Fibroblast of lung (primary cell): ENCODE measurements around the gene RXRA.

Source experiments
- CTCF ChIP-seq, 2 donors: IDR thresholded peaks in 1 of 2; conservative IDR thresholded peaks in 1 of 2; 1 replicate in 1 of 2; 2 replicates in 1 of 2; pipeline ENCODE4 v1.5.1; 2011 to 2012; ENCODE audit warnings: low read length in 2 of 2, control low read depth in 1 of 2, inconsistent platforms in 1 of 2, low read depth in 1 of 2, mild to moderate bottlenecking in 1 of 2
- EZH2 ChIP-seq: IDR thresholded peaks from 2 replicates; pipeline ENCODE4 v1.5.1; 2012; ENCODE audit warnings: low read length, control low read depth, mild to moderate bottlenecking; ENCODE audit errors: missing control alignments

DNA sequence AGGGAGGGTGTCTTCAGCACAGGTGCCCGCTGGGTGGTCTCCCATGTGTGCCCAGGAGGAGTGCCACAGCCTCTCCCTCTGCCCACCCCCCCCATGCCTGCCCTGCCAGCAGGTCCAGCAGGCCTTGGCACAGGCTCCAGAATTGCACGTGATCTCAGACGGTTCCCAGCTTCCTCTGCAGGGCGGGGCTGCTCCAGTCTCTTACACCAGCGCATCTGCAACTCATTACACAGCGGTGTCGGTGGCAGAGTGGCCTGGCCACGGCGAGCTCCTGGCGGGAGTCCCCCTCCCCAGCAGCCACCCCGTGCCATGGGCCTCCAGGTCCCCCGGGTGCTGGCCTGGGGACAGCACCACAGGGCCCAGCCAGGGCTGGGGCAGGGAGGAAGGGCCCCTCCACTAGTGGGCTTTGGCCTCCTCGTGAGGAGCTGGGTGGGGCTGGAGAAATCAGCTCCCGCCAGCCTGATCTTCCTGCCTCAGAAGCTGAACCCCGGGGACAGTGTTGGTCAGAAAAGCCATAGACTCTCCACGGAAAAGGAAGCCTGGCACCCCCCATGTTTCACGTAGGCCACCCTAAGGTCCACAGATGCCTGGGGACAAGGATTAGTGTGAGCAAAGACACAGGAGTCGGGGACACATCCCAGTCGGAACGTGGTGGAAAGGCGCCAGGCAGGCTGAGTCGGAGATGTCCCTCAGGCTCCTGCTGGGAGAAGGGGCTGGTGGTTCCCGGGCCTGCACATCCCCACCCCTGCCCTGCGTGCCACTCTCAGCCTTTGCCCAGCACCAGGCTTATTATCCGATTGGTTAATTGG lies 40.2 kb downstream of the RXRA start:
- TF ChIP-seq EZH2, result no peak
- no peak for TF ChIP-seq CTCF (conservative IDR thresholded peaks at IDR 0.05 in 1 of 2, IDR thresholded peaks at IDR 0.05 in 1 of 2; ENCODE audit: low read depth in 1 of 2, low read length in 2 of 2)
